Measurements from ENCODE around the gene CAMTA1.

The CAMTA1 gene

DNA sequence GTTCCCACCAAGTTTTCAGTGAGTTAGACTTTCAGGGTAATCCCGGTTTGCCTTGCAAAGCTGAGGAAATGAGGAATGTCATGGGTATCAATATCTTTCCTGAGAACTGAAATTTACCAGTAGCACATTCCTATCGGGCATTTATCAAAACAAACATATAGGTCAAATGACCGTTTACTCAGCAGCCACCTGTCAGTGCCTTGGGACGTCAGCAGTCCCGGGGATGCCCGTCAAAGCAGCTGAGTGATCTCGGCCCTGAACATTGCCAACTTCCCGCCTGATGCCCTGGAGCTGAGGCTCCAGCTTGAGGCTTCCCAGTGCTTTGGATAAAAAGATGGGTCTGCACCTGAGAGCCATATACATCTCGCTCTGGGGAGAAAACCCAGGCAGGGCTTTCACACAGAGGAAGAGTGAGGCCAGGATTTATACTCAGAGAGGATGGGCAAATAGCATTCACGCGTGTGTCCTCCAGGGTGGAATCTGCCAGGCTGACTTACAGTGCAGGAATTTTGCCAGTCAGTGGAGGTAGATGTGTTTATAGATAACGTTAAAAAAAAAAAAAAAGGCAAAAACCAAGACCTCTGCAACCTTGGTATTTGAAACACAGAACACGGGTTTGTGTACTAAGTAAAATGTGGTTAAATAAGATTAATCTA lies 550.1 kb downstream of the CAMTA1 start:
- DNase-seq: no peak

DNA sequence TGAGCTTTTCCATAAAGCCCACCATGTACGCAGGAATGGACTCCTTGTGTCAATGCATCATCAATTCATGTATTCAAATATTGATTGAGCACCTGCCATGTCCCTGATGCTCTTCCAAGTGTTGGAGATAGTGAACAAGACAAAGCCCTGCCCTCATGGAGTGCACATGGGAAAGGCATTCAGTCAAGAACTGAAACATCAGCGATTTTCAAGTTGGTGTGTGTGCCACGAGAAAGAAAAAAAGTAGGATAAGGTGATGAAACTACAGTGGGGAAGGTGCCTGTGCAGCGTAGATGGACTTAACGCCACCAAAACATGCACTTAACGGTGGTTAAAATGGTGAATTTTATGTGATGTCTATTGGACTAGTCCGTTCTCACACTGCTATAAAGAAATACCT lies 553.2 kb downstream of the CAMTA1 start:
- no peak for DNase-seq

GRCh38 chr1:7339014-7339413 lies 553.8 kb downstream of the CAMTA1 start:
- no peak for DNase-seq

- no peak for DNase-seq
Measured at GRCh38 chr1:7339953-7340352, 554.7 kb downstream of the CAMTA1 start.

- DNase-seq: no peak
Measured at GRCh38 chr1:7341145-7341905, 556.1 kb downstream of the CAMTA1 start.

- DNase-seq: no peak
Measured at GRCh38 chr1:7343882-7344281, 558.6 kb downstream of the CAMTA1 start.

DNA sequence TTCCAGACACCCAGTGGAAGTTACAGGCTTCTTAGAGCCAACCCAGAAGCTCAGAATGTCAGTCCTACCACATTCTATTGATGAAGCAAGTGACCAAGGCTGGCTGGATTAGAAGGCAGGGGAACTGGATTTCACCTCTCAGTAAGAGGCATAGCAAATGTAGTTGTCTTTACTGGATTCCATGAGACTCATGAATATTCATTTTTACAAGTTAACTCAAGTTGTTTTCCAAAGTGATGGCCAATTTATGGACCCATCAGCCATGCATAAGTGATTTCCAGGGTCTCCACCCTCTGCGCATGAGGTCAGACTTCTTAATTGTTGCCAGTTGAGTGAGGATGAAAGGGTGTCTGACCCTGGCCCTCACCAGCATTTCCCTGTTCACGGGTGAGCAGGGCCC lies 559.0 kb downstream of the CAMTA1 start:
- no peak for DNase-seq

DNA sequence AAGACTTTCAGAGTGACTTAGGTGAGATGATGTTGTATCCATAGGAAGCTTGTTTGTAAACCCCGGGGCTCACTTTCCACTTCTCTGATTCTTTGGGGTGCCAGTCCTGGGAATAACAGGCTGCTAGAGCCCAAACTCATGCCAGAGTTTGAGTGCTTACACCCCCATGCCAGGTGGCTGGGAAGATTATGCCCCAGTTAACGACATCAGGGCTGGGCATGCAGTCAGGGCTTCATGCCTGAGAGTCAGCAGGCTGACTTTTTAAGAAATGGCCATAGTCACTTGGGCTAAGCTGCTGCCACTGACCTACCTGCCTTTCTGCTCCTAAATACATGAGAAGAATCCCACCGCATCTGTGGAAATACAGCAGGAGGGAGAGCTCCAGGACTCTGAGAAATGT lies 560.3 kb downstream of the CAMTA1 start:
- DNase-seq: no peak

DNA sequence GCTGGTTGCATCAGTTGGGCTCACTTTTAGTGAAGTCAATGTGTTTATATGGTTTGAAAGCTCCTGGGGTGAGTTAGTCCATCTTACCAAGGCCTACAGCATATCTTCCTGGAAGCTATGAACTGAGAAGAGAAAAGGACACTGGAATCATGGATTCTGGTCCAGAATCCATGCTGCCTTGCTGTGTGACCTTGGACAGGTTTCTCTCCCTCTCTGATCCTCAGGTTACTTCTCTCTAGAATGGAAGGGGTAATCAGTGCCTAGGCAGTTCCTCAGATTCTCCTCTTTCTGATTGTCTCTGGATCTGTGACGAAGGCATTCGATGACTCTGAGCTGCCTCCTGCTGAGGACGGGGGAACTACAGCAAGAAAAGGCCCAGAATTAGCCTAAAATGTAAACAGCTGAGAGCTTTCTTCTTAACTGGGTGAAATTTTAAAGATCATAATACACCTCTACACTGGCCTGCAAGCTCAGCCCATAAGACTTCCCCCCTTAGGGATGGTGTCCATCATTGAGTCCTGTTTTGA lies 560.9 kb downstream of the CAMTA1 start:
- no peak for DNase-seq

- no peak for DNase-seq
Measured at GRCh38 chr1:7346600-7347570, 561.6 kb downstream of the CAMTA1 start.

GRCh38 chr1:7348073-7348472 lies 562.8 kb downstream of the CAMTA1 start:
- no peak for DNase-seq

GRCh38 chr1:7348580-7348979 lies 563.3 kb downstream of the CAMTA1 start:
- DNase-seq: no peak

- no peak for DNase-seq
Measured at GRCh38 chr1:7350804-7351203, 565.5 kb downstream of the CAMTA1 start.

DNA sequence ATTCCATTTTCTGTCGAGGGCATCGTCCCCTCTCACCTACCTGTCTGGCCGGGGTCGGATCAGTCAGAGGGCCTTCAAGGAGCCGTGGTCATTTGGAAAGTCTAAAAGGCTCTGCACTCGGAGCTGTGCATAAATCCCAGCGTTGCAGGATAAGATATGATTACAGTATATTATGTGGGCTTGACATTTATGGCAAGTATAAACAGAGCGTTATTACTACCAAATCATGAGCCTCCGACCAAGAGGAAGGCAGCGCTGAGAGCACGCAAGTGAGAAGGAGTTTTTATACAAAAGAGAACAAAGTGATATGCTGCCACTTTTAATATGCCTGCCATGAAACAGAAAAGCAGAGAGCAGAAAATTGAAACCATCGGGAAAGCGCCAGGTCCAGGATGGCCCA lies 566.4 kb downstream of the CAMTA1 start:
- no peak for DNase-seq

GRCh38 chr1:7352364-7352763 lies 567.1 kb downstream of the CAMTA1 start:
- no peak for DNase-seq

DNA sequence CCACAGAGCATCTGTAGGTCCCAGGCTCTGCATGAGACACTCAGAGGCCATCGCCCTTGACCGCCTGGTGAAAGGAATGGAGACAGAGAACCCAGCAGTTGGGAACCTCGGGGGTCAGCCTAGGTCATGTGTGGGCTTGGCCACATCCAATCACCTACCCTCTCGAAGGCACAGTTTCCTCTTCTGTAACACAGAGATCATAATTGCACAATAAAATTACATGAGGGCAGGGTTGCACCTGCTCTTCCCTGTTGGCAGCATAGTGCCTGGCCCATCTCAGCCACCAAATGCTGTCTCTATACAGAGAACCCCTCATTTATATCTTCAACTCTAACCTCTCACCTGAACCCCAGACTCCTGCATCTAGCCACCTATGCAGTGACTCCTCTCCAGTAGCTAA lies 567.7 kb downstream of the CAMTA1 start:
- DNase-seq: no peak

DNA sequence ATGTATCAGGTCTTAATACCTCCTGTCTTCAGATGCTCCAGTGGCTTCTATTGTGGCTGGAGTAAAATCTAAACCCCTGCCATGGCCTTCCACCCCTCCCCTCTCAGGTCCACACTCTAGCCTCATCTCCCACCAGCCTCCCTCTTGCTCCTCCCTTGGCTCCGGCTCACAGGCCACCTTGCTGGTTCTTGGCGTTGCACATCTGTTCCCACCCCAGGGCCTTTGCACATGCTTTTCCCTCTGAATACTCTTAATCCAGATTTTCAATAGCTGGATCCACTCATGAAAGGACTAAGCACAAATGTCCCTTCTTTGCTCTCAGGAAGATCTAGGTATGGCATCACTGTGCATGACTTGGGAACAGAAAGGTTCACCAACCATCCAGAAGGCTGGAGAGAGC lies 570.4 kb downstream of the CAMTA1 start:
- DNase-seq: no peak

- no peak for DNase-seq
Measured at GRCh38 chr1:7356079-7356478, 570.8 kb downstream of the CAMTA1 start.

DNA sequence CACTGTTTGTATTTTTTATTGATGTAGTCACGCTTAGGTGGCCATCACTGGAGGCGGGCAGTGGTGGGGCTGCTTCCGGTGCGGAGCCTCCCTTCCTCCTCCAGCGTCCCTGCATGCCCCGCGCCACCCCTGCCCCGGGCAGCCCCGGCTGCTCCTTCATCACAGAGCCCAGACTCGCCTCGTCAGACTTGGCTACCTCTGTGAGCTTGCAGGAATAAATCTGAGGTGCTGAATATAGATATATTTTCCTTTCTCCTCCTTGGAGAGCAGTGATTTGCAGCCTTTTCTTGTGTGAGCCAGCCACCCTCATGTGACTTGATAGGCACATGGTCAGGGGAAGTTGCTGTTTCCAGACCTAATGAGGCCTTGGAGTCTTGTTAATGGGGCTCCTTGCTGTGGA lies 573.2 kb downstream of the CAMTA1 start:
- no peak for DNase-seq

GRCh38 chr1:7360526-7360925 lies 575.3 kb downstream of the CAMTA1 start:
- no peak for DNase-seq

GRCh38 chr1:7362947-7363346 lies 577.7 kb downstream of the CAMTA1 start:
- no peak for DNase-seq

DNA sequence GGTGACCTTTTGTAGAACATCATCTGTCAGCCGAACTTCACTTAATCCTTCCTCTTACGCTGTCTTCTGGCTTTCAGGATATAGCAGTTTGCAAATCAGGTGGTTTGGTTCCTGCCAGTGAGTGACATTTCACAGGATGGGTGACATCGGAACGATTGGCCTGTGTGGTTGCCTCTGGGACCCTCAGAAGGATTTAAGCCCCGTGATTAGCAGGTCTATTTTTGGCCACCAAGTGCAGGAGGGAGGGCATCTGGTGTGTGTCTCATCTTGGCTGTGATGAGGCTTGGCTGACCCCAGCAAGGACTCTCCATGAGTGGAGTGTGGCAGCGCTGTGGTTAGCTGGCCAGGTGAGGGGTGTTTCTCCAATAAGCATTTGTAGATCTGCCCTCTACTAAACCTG lies 578.2 kb downstream of the CAMTA1 start:
- no peak for DNase-seq

- DNase-seq: no peak
Measured at GRCh38 chr1:7365706-7366105, 580.5 kb downstream of the CAMTA1 start.

Measured in GF-D8 (cell line).